ENCODE results near the gene ZNF695.
A peak's percentile ranks its signal among the peaks of the same experiment; 100 is the strongest.
"Not testable (repeated sequence)": the region's sequence is repeated elsewhere in the genome, so short reads cannot be mapped to it uniquely, and the experiment has no call there.

The ZNF695 gene

DNA sequence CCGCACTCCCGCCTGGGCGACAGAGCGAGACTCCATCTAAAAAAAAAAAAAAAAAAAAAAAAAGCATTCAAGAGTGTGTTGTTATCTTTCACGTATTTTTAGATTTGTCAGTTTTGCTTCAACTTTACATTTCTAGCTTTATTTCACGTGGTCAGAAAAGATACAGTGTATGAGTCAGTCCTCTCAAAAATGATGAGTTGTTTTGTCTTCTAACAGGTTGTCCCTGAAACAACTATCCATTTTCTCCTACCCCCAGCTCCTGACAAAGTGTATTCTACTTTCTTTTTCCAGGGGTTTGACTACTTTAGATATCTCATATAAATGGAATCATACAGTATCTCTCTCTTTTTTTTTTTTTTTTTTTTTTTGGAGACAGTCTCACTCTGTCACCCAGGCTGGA lies 5.5 kb upstream of the ZNF695 start:
- Histone ChIP-seq H3K4me3 (no peak overlapping the region), H3K9ac (ENCODE audit: insufficient read length) (no peak overlapping the region), H3K9me3 (ENCODE audit: low read depth, low read length) (no peaks in the 10 kb centered on the region), H3K27ac (no peak overlapping the region), H3K36me3 (ENCODE audit: insufficient read depth, low read length) (no peaks in the 10 kb centered on the region)
- TF ChIP-seq FOXP2 (optimal IDR thresholded peaks at IDR 0.05; ENCODE audit: control extremely low read depth, extremely low read length, insufficient read depth), result no peak
- TF ChIP-seq EZH2 (IDR thresholded peaks at IDR 0.05), result no peak
- no peak for TF ChIP-seq POLR2AphosphoS5 (IDR thresholded peaks at IDR 0.05; ENCODE audit: borderline replicate concordance, low read depth, low read length)
- no peak for DNase-seq (ENCODE audit: low read depth, low spot score)

DNA sequence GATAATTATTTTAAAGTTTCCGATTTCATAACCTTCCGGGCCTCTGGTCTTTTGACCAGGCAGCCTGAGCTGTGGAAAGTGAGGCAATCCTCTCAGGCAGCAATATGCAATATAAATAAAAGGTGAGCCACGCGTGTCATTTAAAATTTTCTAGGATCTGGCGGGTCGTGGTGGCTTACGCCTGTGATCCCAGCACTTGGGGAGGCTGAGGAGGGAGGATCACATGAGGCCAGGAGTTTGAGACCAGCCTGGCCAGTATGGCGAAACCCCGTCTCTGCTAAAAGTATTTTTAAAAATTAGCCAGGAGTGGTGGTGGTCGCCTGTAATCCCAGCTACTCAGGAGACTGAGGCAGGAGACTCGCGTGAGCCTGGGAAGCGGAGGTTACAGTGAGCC lies 546 bp upstream of the ZNF695 start:
- no peak for TF ChIP-seq FOXP2 (optimal IDR thresholded peaks at IDR 0.05; ENCODE audit: control extremely low read depth, extremely low read length, insufficient read depth)
- TF ChIP-seq EZH2 (IDR thresholded peaks at IDR 0.05), result no peak
- TF ChIP-seq POLR2AphosphoS5 (IDR thresholded peaks at IDR 0.05; ENCODE audit: borderline replicate concordance, low read depth, low read length), result no peak
- peak overlapping the region; percentile 89 for H3K4me3 ChIP-seq

DNA sequence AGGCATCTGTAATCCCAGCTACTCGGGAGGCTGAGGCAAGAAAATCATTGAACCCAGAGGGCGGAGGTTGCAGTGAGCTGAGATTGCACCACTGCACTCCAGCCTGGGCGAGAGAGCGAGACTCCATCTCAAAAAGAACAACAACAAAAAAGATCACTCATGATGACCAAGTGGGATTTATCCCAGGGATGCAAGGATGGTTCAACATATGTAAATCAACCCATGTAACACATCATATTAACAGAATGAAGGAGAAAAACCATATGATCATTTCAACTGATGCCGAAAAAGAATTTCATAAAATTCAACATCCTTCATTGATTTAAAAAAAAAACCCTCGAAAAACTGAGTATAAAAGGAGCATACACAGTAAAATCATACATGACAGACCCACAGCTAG lies 3.8 kb downstream of the ZNF695 start:
- not testable (repeated sequence) for H3K9me3 ChIP-seq (ENCODE audit: low read depth, low read length); H3K9ac ChIP-seq (ENCODE audit: insufficient read length); DNase-seq (ENCODE audit: low read depth, low spot score); H3K4me3 ChIP-seq; H3K36me3 ChIP-seq (ENCODE audit: insufficient read depth, low read length); H3K27ac ChIP-seq

More for the DNA sequence above, 546 bp upstream of the ZNF695 start:
- Histone ChIP-seq H3K36me3 (ENCODE audit: insufficient read depth, low read length) (no peaks in the 10 kb centered on the region), H3K9me3 (ENCODE audit: low read depth, low read length) (no peaks in the 10 kb centered on the region), H3K9ac (ENCODE audit: insufficient read length) (no peak overlapping the region), H3K27ac (no peak overlapping the region)
- no peak for DNase-seq (ENCODE audit: low read depth, low spot score)

DNA sequence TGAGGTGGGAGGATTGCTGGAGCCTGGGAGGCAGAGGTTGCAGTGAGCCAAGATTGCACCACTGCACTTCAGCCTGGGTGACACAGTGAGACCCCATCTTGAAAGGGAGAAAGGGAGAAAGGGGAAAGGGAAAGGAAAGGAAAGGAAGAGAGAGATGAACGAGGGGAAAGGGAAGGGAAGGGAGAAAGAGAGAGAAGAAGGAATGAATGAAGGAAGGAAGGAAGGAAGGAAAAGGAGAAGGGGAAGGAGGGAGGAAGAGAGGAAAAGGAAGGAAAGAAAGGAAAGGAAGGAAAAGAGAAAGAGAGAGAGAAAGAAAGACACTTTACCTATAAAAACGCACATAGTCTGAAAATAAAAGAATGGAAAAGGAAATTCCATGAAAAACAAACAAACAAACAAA lies 18.0 kb downstream of the ZNF695 start:
- H3K4me3 ChIP-seq, result no peak overlapping the region
- peaks cover 41% of the 10 kb centered on the region for H3K36me3 ChIP-seq (ENCODE audit: insufficient read depth, low read length)
- no peak overlapping the region for H3K9ac ChIP-seq (ENCODE audit: insufficient read length)
- H3K27ac ChIP-seq, result no peak overlapping the region
- TF ChIP-seq EZH2 (IDR thresholded peaks at IDR 0.05) (no peak), FOXP2 (optimal IDR thresholded peaks at IDR 0.05; ENCODE audit: control extremely low read depth, extremely low read length, insufficient read depth) (no peak), POLR2AphosphoS5 (IDR thresholded peaks at IDR 0.05; ENCODE audit: borderline replicate concordance, low read depth, low read length) (no peak)
- H3K9me3 ChIP-seq (ENCODE audit: low read depth, low read length), result peaks cover 43% of the 10 kb centered on the region
- no peak for DNase-seq (ENCODE audit: low read depth, low spot score)

DNA sequence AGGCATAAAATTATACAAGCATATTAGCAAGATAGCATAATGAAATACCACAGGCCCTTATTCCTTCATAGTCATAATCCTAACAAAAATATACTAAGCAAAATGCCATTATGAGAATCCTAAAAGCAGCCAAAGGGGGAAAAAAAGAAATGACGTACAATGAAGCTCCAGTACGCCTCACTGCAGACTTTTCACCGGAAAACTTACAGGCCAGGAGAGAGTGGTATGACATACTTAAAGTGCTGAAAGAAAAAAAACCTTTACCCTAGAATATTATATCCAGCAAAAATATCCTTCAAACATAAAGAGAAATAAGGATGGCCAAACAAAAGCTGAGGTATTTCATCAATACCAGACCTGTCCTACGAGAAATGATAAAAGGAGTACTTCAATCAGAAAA lies 19.5 kb downstream of the ZNF695 start:
- Histone ChIP-seq H3K36me3 (ENCODE audit: insufficient read depth, low read length) (peaks cover 48% of the 10 kb centered on the region), H3K9ac (ENCODE audit: insufficient read length) (no peak overlapping the region), H3K27ac (no peak overlapping the region), H3K9me3 (ENCODE audit: low read depth, low read length) (peaks cover 50% of the 10 kb centered on the region), H3K4me3 (no peak overlapping the region)
- no peak for DNase-seq (ENCODE audit: low read depth, low spot score)
- TF ChIP-seq EZH2 (IDR thresholded peaks at IDR 0.05) (no peak), POLR2AphosphoS5 (IDR thresholded peaks at IDR 0.05; ENCODE audit: borderline replicate concordance, low read depth, low read length) (no peak), FOXP2 (optimal IDR thresholded peaks at IDR 0.05; ENCODE audit: control extremely low read depth, extremely low read length, insufficient read depth) (no peak)

DNA sequence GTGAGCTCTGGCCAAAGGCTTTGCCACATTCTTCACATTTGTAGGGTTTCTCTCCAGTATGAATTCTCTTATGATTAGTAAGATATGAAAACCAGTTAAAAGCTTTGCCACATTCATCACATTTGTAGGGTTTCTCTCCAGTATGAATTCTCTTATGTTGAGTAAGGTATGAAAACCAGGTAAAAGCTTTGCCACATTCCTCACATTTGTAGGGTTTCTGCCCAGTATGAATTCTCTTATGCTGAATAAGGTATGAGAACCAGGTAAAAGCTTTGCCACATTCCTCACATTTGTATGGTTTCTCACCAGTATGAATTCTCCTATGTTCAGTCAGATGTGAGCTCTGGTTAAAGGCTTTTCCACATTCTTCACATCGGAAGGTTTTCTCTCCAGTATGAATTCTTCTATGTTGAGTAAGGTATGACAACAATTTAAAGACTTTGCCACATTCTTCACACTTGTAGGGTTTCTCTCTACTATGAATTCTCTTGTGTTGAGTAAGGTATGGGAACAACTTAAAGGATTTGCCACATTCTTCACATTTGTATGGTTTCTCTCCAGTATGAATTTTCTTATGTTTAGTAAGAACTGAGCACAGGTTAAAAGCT lies 20.7 kb downstream of the ZNF695 start:
- Histone ChIP-seq H3K36me3 (ENCODE audit: insufficient read depth, low read length) (peaks cover 48% of the 10 kb centered on the region), H3K9ac (ENCODE audit: insufficient read length) (no peak overlapping the region), H3K4me3 (no peak overlapping the region), H3K9me3 (ENCODE audit: low read depth, low read length) (peaks cover 46% of the 10 kb centered on the region), H3K27ac (no peak overlapping the region)
- DNase-seq (ENCODE audit: low read depth, low spot score), result no peak
- TF ChIP-seq FOXP2 (optimal IDR thresholded peaks at IDR 0.05; ENCODE audit: control extremely low read depth, extremely low read length, insufficient read depth) (no peak), EZH2 (IDR thresholded peaks at IDR 0.05) (no peak), POLR2AphosphoS5 (IDR thresholded peaks at IDR 0.05; ENCODE audit: borderline replicate concordance, low read depth, low read length) (no peak)

DNA sequence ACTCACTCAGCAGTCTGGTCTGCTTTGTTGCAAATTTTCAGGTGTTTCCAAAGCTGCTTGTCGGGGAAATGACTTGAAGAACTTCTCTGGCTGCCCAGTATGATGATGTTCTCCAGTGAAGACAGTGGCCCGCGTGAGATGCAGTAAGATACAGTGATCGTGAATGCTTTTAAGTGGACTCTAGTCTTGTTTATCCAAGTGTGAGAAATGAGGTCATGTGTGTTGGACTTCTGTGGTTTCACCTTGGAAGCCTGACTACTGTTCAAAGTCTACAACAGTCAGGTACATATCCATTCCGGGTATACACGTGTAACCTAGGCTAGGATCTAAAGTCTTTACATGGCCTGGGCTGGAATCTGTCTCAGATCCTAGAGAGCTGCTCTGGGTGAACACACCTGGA lies 29.1 kb downstream of the ZNF695 start:
- peaks cover 22% of the 10 kb centered on the region for H3K36me3 ChIP-seq (ENCODE audit: insufficient read depth, low read length)
- TF ChIP-seq FOXP2 (optimal IDR thresholded peaks at IDR 0.05; ENCODE audit: control extremely low read depth, extremely low read length, insufficient read depth) (no peak), POLR2AphosphoS5 (IDR thresholded peaks at IDR 0.05; ENCODE audit: borderline replicate concordance, low read depth, low read length) (no peak)

DNA sequence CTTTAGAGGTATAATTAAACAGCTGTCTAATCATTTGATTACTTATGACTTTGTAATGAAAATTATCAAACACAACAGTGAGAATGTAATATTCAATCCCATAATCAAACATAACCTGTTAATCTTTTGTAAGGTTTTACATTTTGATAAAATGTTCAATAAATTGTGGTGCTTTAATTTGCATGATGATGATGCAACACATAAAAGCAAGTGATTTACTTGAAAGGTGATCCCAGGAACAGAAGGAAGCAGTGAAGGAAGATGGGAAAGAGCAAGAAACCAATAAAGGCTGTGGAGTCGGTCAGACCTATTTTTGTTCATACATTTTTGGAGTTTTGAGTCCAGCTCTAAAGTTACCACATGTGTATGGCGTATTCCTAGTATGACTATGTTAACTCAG lies 29.6 kb downstream of the ZNF695 start:
- H3K9me3 ChIP-seq (ENCODE audit: low read depth, low read length), result peaks cover 8% of the 10 kb centered on the region; the same call in 1 of the 2 replicates

More for the DNA sequence above, 29.1 kb downstream of the ZNF695 start:
- Histone ChIP-seq H3K4me3 (no peak overlapping the region), H3K9ac (ENCODE audit: insufficient read length) (no peak overlapping the region), H3K27ac (no peak overlapping the region), H3K9me3 (ENCODE audit: low read depth, low read length) (peaks cover 8% of the 10 kb centered on the region; the same call in 1 of the 2 replicates)
- no peak for DNase-seq (ENCODE audit: low read depth, low spot score)

DNA sequence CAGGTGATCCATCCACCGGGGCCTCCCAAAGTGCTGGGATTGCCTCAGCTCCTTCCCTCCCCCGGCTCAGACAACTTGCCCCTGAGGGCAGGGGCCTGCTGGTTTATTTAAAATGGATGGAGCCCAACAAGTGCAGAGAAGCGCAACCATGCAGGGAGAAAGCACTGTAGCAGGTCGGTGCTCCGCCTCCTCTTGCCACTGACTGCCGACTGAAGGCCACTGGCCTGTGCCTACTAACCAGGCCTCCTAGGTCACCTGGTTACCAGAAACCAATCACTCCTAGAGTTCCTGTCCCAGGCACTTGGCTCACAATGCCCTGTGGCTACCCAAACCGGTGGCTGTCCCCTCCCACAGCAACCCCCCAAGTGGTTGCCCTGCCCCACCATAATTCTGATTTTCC lies 35.9 kb downstream of the ZNF695 start:
- Histone ChIP-seq H3K9ac (ENCODE audit: insufficient read length) (no peak overlapping the region), H3K9me3 (ENCODE audit: low read depth, low read length) (no peaks in the 10 kb centered on the region), H3K27ac (no peak overlapping the region), H3K4me3 (no peak overlapping the region), H3K36me3 (ENCODE audit: insufficient read depth, low read length) (no peaks in the 10 kb centered on the region)
- TF ChIP-seq FOXP2 (optimal IDR thresholded peaks at IDR 0.05; ENCODE audit: control extremely low read depth, extremely low read length, insufficient read depth) (no peak), POLR2AphosphoS5 (IDR thresholded peaks at IDR 0.05; ENCODE audit: borderline replicate concordance, low read depth, low read length) (no peak)
- no peak for DNase-seq (ENCODE audit: low read depth, low spot score)

More for the DNA sequence above, 29.6 kb downstream of the ZNF695 start:
- peaks cover 22% of the 10 kb centered on the region for H3K36me3 ChIP-seq (ENCODE audit: insufficient read depth, low read length)
- no peak overlapping the region for H3K4me3 ChIP-seq
- H3K9ac ChIP-seq (ENCODE audit: insufficient read length), result no peak overlapping the region
- TF ChIP-seq POLR2AphosphoS5 (IDR thresholded peaks at IDR 0.05; ENCODE audit: borderline replicate concordance, low read depth, low read length), result no peak
- TF ChIP-seq FOXP2 (optimal IDR thresholded peaks at IDR 0.05; ENCODE audit: control extremely low read depth, extremely low read length, insufficient read depth), result no peak
- TF ChIP-seq EZH2 (IDR thresholded peaks at IDR 0.05), result no peak
- DNase-seq (ENCODE audit: low read depth, low spot score), result no peak
- H3K27ac ChIP-seq, result no peak overlapping the region
